ENCODE results near the gene ATP4B. TPM values are rescaled to one million over a fixed set of nuclear protein-coding genes. Genes with fewer than 3 reads are reported as not detected.

ATP4B gene
- total RNA-seq (not detected in 2 replicates), polyA plus RNA-seq (0.05 and 0.06 TPM in 2 replicates), polyA minus RNA-seq (not detected in 2 replicates), Bru-seq, nascent RNA (not detected), BruChase-seq, experiment 1, labeled RNA remaining after a 6-hour chase (not detected), BruChase-seq, experiment 2, labeled RNA remaining after a 2-hour chase (not detected)
- polyA plus RNA-seq (2011; cell fraction: cytosol; rRNA removed), result 0.08 TPM in 2 replicates
- 0.16 and 0.21 TPM in 2 replicates for polyA plus RNA-seq (2011; cell fraction: nucleus; rRNA removed)
- 0.11 TPM in 1 of 2 replicates, not detected in the other for polyA plus RNA-seq (2012)
- polyA minus RNA-seq (2011; cell fraction: cytosol; rRNA and poly(A)+ RNA removed), result not detected
- not detected in 2 replicates for polyA minus RNA-seq (2011; cell fraction: nucleus; rRNA and poly(A)+ RNA removed)
- long read RNA-seq, result 0 reads

DNA sequence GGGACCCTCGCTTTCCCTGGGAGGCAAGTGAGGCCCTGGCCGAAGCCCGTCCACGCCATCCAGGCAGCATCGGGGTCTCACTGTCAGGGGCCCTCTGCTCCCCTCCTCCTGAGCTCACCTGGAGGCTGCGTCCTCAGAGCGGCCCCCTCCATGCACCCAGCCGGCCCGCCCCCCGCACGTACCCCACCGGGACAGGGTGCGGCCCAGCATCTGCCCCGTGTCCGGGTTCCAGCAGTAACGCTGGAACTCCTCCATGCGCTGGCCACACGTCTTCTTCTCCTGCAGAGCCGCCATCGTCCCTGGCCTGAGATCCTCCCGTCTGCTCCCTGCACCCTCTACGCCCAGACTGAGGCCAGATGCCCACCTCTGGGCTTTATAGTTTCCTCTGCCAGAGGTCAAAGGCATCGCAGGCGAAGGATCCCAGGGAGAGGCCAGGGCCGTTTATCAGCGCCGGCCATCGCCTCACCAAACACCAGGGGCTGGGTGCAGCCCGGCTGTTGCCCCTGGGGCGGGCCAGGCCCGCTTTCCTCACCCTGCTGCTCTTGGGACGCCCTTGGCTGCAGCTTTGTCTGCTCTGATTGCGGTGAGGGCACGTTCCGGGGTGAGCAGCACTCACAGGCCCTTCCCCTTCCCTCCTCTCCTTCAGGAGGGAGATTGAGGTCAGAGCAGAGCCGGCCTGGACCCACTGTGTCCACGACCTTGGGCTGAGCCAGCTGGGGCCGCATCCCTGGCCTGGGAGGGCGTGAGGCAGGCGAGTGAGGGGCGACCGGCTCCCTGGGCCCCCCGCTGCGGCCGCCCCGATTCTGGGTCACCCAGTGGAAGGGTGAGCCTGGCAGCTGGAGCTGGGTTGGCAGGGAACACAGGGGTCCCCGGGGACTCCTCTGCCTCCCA is at the start of gene ATP4B:
ATP4B (minus strand) TSS at position 348 of the 891 bp plus-strand sequence; CDS start at position 294, 54 bp downstream.
- TF ChIP-seq POLR2A (IDR thresholded peaks at IDR 0.05; ENCODE audit: low read depth, low read length) (no peak), MYC (IDR thresholded peaks at IDR 0.05; ENCODE audit: low read depth, low read length) (no peak), GATA2 (IDR thresholded peaks at IDR 0.05; ENCODE audit: insufficient read depth, insufficient read length, low read depth, low read length) (no peak), JUN (IDR thresholded peaks at IDR 0.05; ENCODE audit: borderline replicate concordance, insufficient read depth, insufficient read length, low read depth) (no peak), FOS (IDR thresholded peaks at IDR 0.05; ENCODE audit: borderline replicate concordance, insufficient read depth, low read length) (no peak), POLR2AphosphoS5 (IDR thresholded peaks at IDR 0.05; ENCODE audit: insufficient read depth, low read depth, low read length) (no peak), EZH2 (IDR thresholded peaks at IDR 0.05; ENCODE audit: borderline replicate concordance, low read depth, low read length, severe bottlenecking) (no peak)
- TF ChIP-seq, protein P1, sequence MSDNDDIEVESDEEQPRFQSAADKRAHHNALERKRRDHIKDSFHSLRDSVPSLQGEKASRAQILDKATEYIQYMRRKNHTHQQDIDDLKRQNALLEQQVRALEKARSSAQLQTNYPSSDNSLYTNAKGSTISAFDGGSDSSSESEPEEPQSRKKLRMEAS (IDR thresholded peaks at IDR 0.05; ENCODE audit: insufficient read depth, insufficient read length), result no peak
- TF ChIP-seq, protein P2, sequence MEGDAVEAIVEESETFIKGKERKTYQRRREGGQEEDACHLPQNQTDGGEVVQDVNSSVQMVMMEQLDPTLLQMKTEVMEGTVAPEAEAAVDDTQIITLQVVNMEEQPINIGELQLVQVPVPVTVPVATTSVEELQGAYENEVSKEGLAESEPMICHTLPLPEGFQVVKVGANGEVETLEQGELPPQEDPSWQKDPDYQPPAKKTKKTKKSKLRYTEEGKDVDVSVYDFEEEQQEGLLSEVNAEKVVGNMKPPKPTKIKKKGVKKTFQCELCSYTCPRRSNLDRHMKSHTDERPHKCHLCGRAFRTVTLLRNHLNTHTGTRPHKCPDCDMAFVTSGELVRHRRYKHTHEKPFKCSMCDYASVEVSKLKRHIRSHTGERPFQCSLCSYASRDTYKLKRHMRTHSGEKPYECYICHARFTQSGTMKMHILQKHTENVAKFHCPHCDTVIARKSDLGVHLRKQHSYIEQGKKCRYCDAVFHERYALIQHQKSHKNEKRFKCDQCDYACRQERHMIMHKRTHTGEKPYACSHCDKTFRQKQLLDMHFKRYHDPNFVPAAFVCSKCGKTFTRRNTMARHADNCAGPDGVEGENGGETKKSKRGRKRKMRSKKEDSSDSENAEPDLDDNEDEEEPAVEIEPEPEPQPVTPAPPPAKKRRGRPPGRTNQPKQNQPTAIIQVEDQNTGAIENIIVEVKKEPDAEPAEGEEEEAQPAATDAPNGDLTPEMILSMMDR (IDR thresholded peaks at IDR 0.05; ENCODE audit: extremely low read depth in 1 of 2, insufficient read depth in 1 of 2, low read depth in 1 of 2, low read length in 2 of 2), result no peak
- DNase-seq (ENCODE audit: low read depth, low spot score), result no peak
- intact Hi-C loops (cut with micrococcal nuclease), result no loop called here
- ChIA-PET POLR2A (no interaction called here), CTCF (no interaction called here)
- FAIRE-seq, result no peak
- no peaks in the 10 kb centered on the region for H4K20me1 ChIP-seq (replicated peaks; ENCODE audit: control insufficient read depth, extremely low read depth, insufficient read depth, low read length)
- no peaks in the 10 kb centered on the region for H3K79me2 ChIP-seq (ENCODE audit: control insufficient read depth, insufficient read depth, low read length)
- dilution Hi-C loops (cut with MboI; ENCODE audit: extremely low pct_ligation_motif_present, low sequenced_read_pairs), result no loop called here
- no TSS peak for BruUV-seq (replicated peaks)
- H3K4me2 ChIP-seq (ENCODE audit: insufficient read depth, low read length), result no peak within 1 kb of the TSS
- H3K4me3 ChIP-seq (replicated peaks in 1 of 3; ENCODE audit: insufficient read depth in 1 of 3, low read depth in 1 of 3, low read length in 3 of 3), result no peak within 1 kb of the TSS
- no peak within 1 kb of the TSS for H2AFZ ChIP-seq (ENCODE audit: low read depth, low read length)
- no peaks in the 10 kb centered on the region for H3K36me3 ChIP-seq (ENCODE audit: control insufficient read depth in 2 of 2, extremely low read depth in 1 of 2, insufficient read depth in 2 of 2, low read length in 2 of 2)
- H3K27me3 ChIP-seq (ENCODE audit: control insufficient read depth in 2 of 2, insufficient read depth in 2 of 2, low read length in 2 of 2), result peaks cover 0 to 8% of the 10 kb centered on the region in 2 experiments
- no peak within 1 kb of the TSS for H3K27ac ChIP-seq (ENCODE audit: insufficient read depth, low read depth, low read length)
- no peaks in the 10 kb centered on the region for H3K4me1 ChIP-seq (ENCODE audit: control insufficient read depth, extremely low read depth, insufficient read depth, low read length)
- no peaks in the 10 kb centered on the region for H3K9me1 ChIP-seq (replicated peaks; ENCODE audit: control insufficient read depth, extremely low read depth, insufficient read depth, low read length)
- no peak within 1 kb of the TSS for H3K9ac ChIP-seq (replicated peaks; ENCODE audit: extremely low read depth, insufficient read depth, low read length)
- no peaks in the 10 kb centered on the region for H3K9me3 ChIP-seq (replicated peaks; ENCODE audit: control insufficient read depth, insufficient read depth, low read length)

Data from endothelial cell of umbilical vein (primary cell).